Spleen (tissue), 7 donors: Measurements from ENCODE around the gene ZDHHC5.

Experiments used
- CTCF ChIP-seq, 11 experiments: fragments of 200-600 bp in 7 of 11; fragments of 450-650 bp in 4 of 11; sonication (generic) in 4 of 11; IDR thresholded peaks in 8 of 11; conservative IDR thresholded peaks in 3 of 11; 1 replicate in 7 of 11; 2 replicates in 4 of 11; pipeline versions ENCODE4 v1.4.0 to v1.8.0; 2016 to 2021; ENCODE audit warnings: antibody characterized with exemption in 11 of 11, inconsistent platforms in 4 of 11, mild to moderate bottlenecking in 1 of 11
- POLR2A ChIP-seq, 3 donors: fragments of 450-650 bp; IDR thresholded peaks; one replicate each; pipeline ENCODE4 v1.5.1; 2017; ENCODE audit warnings: antibody characterized with exemption in 3 of 3, mild to moderate bottlenecking in 1 of 3
- POLR2AphosphoS5 ChIP-seq, 3 donors: sonication (generic); formaldehyde crosslinking; IDR thresholded peaks; one replicate each; pipeline ENCODE4 v1.5.1; 2017; ENCODE audit warnings: antibody characterized with exemption in 3 of 3
- donor health status: DM: no; HTN: no; CAD: no; lungs with moderate emphysema.
- donor health status: DM: no; HTN: no; CAD: no.
- donor health status: DM: no; HTN: no; CAD: no.

GRCh38 chr11:57618438-57618837 is 49.5 kb upstream of the ZDHHC5 start:
- no peak for TF ChIP-seq CTCF (IDR thresholded peaks at IDR 0.05 in 8 of 11, conservative IDR thresholded peaks at IDR 0.05 in 3 of 11)
- TF ChIP-seq POLR2A (IDR thresholded peaks at IDR 0.05): no peak
- TF ChIP-seq POLR2AphosphoS5 (IDR thresholded peaks at IDR 0.05): no peak
